A549 (cell line): ENCODE measurements around the gene GRIK1.

Experiments
- CHD2 ChIP-seq: fragments of 150-350 bp; IDR thresholded peaks from 2 replicates; pipeline ENCODE4 v1.6.1; 2014; ENCODE audit warnings: low read length; ENCODE audit not compliant: partially characterized antibody
- CTCF ChIP-seq: fragments of >200 bp; sonication (Bioruptor Twin); formaldehyde crosslinking; IDR thresholded peaks from 3 replicates; pipeline ENCODE4 v1.5.1; 2016
- EP300 ChIP-seq, 2 experiments: fragments of >200 bp; sonication (Bioruptor Twin); formaldehyde crosslinking; IDR thresholded peaks; 2 replicates in 1 of 2; 3 replicates in 1 of 2; pipeline ENCODE4 v1.6.1; 2016 to 2017
- JUN ChIP-seq, 2 experiments: fragments of >200 bp; sonication (Bioruptor Twin); formaldehyde crosslinking; IDR thresholded peaks; 2 replicates in 1 of 2; 3 replicates in 1 of 2; pipeline ENCODE4 v1.6.1; 2016 to 2017
- NR3C1 ChIP-seq: fragments of >200 bp; sonication (Bioruptor Twin); formaldehyde crosslinking; IDR thresholded peaks from 3 replicates; pipeline ENCODE4 v1.6.1; 2017
- POLR2A ChIP-seq: IDR thresholded peaks from 2 replicates; pipeline ENCODE4 v1.6.1; 2012; ENCODE audit warnings: mild to moderate bottlenecking, low read length
- POLR2AphosphoS2 ChIP-seq: conservative IDR thresholded peaks from 2 replicates; pipeline ENCODE4 v1.6.1; 2012; ENCODE audit warnings: low read length, improper control_type of control experiment, inconsistent platforms

GRCh38 chr21:29805105-29805504, 134.7 kb downstream of the GRIK1 start:
- TF ChIP-seq CHD2 (no peak), NR3C1 (no peak), JUN (IDR thresholded peaks at IDR 0.05) (no peak), CTCF (no peak), POLR2AphosphoS2 (no peak), POLR2A (no peak), EP300 (IDR thresholded peaks at IDR 0.05) (no peak)
